ENCODE measurements around the gene ZNF407. TPM values are rescaled to one million over a fixed set of nuclear protein-coding genes. Genes with fewer than 3 reads are reported as not detected.

Gene ZNF407
- polyA plus RNA-seq, 1 experiment: 2.8 TPM

GRCh38 chr18:74836296-74837139 is 238.8 kb downstream of the ZNF407 start:
- no peak for DNase-seq (ENCODE audit: low read depth)
- no peak overlapping the region for H3K4me3 ChIP-seq (ENCODE audit: low read depth, low read length)
- no peaks in the 10 kb centered on the region for H3K36me3 ChIP-seq (ENCODE audit: control insufficient read depth, insufficient read depth, low read length)
- ChIA-PET CTCF (interaction anchor here (1.3 to 1.7 kb wide), 2 partner anchors 12 to 127 kb away, joined by 4 to 5 read pairs; no protein-coding TSS in a partner anchor), POLR2A (no interaction called here)
- no peak for TF ChIP-seq CTCF (IDR thresholded peaks at IDR 0.05; ENCODE audit: insufficient read depth, low read depth, low read length)
- H3K27me3 ChIP-seq (ENCODE audit: control insufficient read depth, insufficient read depth, low read length): no peaks in the 10 kb centered on the region

GRCh38 chr18:74840492-74841167 is 243.0 kb downstream of the ZNF407 start:
- Histone ChIP-seq H3K36me3 (ENCODE audit: control insufficient read depth, insufficient read depth, low read length) (no peaks in the 10 kb centered on the region), H3K4me3 (ENCODE audit: low read depth, low read length) (no peak overlapping the region), H3K27me3 (ENCODE audit: control insufficient read depth, insufficient read depth, low read length) (no peaks in the 10 kb centered on the region)
- TF ChIP-seq CTCF (IDR thresholded peaks at IDR 0.05; ENCODE audit: insufficient read depth, low read depth, low read length): no peak
- POLR2A ChIA-PET: no interaction called here
- DNase-seq (ENCODE audit: low read depth): no peak
- CTCF ChIA-PET: interaction anchor here (0.9 kb wide), 1 partner anchor 11 kb away, joined by 3 read pairs; no protein-coding TSS in a partner anchor

- Histone ChIP-seq H3K27me3 (ENCODE audit: control insufficient read depth, insufficient read depth, low read length) (no peaks in the 10 kb centered on the region), H3K36me3 (ENCODE audit: control insufficient read depth, insufficient read depth, low read length) (no peaks in the 10 kb centered on the region), H3K4me3 (ENCODE audit: low read depth, low read length) (no peak overlapping the region)
- ChIA-PET POLR2A (no interaction called here), CTCF (interaction anchor here (0.9 kb wide), 1 partner anchor 12 kb away, joined by 3 read pairs; no protein-coding TSS in a partner anchor)
- no peak for TF ChIP-seq CTCF (IDR thresholded peaks at IDR 0.05; ENCODE audit: insufficient read depth, low read depth, low read length)
- no peak for DNase-seq (ENCODE audit: low read depth)
Measured at GRCh38 chr18:74841248-74841647, 243.6 kb downstream of the ZNF407 start.

GRCh38 chr18:74849301-74849700 is 251.6 kb downstream of the ZNF407 start:
- ChIA-PET CTCF (interaction anchor here (1.0 kb wide), 1 partner anchor 7 kb away, joined by 3 read pairs; no protein-coding TSS in a partner anchor), POLR2A (no interaction called here)
- Histone ChIP-seq H3K27me3 (ENCODE audit: control insufficient read depth, insufficient read depth, low read length) (no peaks in the 10 kb centered on the region), H3K4me3 (ENCODE audit: low read depth, low read length) (no peak overlapping the region), H3K36me3 (ENCODE audit: control insufficient read depth, insufficient read depth, low read length) (no peaks in the 10 kb centered on the region)
- no peak for DNase-seq (ENCODE audit: low read depth)
- TF ChIP-seq CTCF (IDR thresholded peaks at IDR 0.05; ENCODE audit: insufficient read depth, low read depth, low read length): no peak

GRCh38 chr18:74856434-74856833 is 258.8 kb downstream of the ZNF407 start:
- Histone ChIP-seq H3K36me3 (ENCODE audit: control insufficient read depth, insufficient read depth, low read length) (no peaks in the 10 kb centered on the region), H3K4me3 (ENCODE audit: low read depth, low read length) (no peak overlapping the region), H3K27me3 (ENCODE audit: control insufficient read depth, insufficient read depth, low read length) (no peaks in the 10 kb centered on the region)
- ChIA-PET CTCF (interaction anchor here (0.9 to 1.4 kb wide), 2 partner anchors 8 to 37 kb away, joined by 3 to 4 read pairs; no protein-coding TSS in a partner anchor), POLR2A (no interaction called here)
- no peak for TF ChIP-seq CTCF (IDR thresholded peaks at IDR 0.05; ENCODE audit: insufficient read depth, low read depth, low read length)
- no peak for DNase-seq (ENCODE audit: low read depth)
